ENCODE results near the gene PRR20G.

PRR20G gene

GRCh38 chr3:127254033-127254644 is 33.7 kb downstream of the PRR20G start:
- DNase-seq (no peak), ATAC-seq (ENCODE audit: insufficient read depth, low read depth) (no peak)
- H2AFZ ChIP-seq (ENCODE audit: low read depth, low read length) = no peak overlapping the region
- no peaks in the 10 kb centered on the region for H3K36me3 ChIP-seq (ENCODE audit: insufficient read depth, low read length)
- no peaks in the 10 kb centered on the region for H3K79me2 ChIP-seq (ENCODE audit: insufficient read depth, low read length)
- H3K4me1 ChIP-seq (ENCODE audit: insufficient read depth, low read length) = no peaks in the 10 kb centered on the region
- no peak overlapping the region for H3K4me2 ChIP-seq (ENCODE audit: insufficient read depth, low read length)
- H4K20me1 ChIP-seq (ENCODE audit: insufficient read depth, low read length) = no peaks in the 10 kb centered on the region
- H3K9ac ChIP-seq (ENCODE audit: low read depth, low read length) = no peak overlapping the region
- H3K27me3 ChIP-seq (ENCODE audit: insufficient read depth, low read length, poor library complexity) = no peaks in the 10 kb centered on the region
- no peak overlapping the region for H3K4me3 ChIP-seq (ENCODE audit: low read depth in 1 of 2, low read length in 2 of 2)
- TF ChIP-seq CTCF (IDR thresholded peaks at IDR 0.05; ENCODE audit: borderline replicate concordance, extremely low read depth, low read length, poor library complexity, severe bottlenecking) (no peak), EZH2 (IDR thresholded peaks at IDR 0.05; ENCODE audit: borderline replicate concordance, low read depth, low read length, severe bottlenecking) (no peak)
- H3K27ac ChIP-seq (ENCODE audit: low read length) = no peak overlapping the region
- H3K9me3 ChIP-seq (ENCODE audit: insufficient read depth, low read length, severe bottlenecking) = peaks cover 9% of the 10 kb centered on the region

- H3K9ac ChIP-seq (ENCODE audit: low read depth, low read length) = no peak overlapping the region
- no peaks in the 10 kb centered on the region for H3K4me1 ChIP-seq (ENCODE audit: insufficient read depth, low read length)
- H3K4me3 ChIP-seq (ENCODE audit: low read depth in 1 of 2, low read length in 2 of 2) = no peak overlapping the region
- H3K36me3 ChIP-seq (ENCODE audit: insufficient read depth, low read length) = no peaks in the 10 kb centered on the region
- no peak for ATAC-seq (ENCODE audit: insufficient read depth, low read depth)
- H3K4me2 ChIP-seq (ENCODE audit: insufficient read depth, low read length) = no peak overlapping the region
- H2AFZ ChIP-seq (ENCODE audit: low read depth, low read length) = no peak overlapping the region
- no peaks in the 10 kb centered on the region for H3K27me3 ChIP-seq (ENCODE audit: insufficient read depth, low read length, poor library complexity)
- no peak for DNase-seq
- TF ChIP-seq EZH2 (IDR thresholded peaks at IDR 0.05; ENCODE audit: borderline replicate concordance, low read depth, low read length, severe bottlenecking) (no peak), CTCF (IDR thresholded peaks at IDR 0.05; ENCODE audit: borderline replicate concordance, extremely low read depth, low read length, poor library complexity, severe bottlenecking) (no peak)
- H3K79me2 ChIP-seq (ENCODE audit: insufficient read depth, low read length) = no peaks in the 10 kb centered on the region
- H3K27ac ChIP-seq (ENCODE audit: low read length) = no peak overlapping the region
- peaks cover 14% of the 10 kb centered on the region for H3K9me3 ChIP-seq (ENCODE audit: insufficient read depth, low read length, severe bottlenecking)
- H4K20me1 ChIP-seq (ENCODE audit: insufficient read depth, low read length) = no peaks in the 10 kb centered on the region
Measured at GRCh38 chr3:127253491-127253890, 34.4 kb downstream of the PRR20G start.

GRCh38 chr3:127252446-127252845 is 35.4 kb downstream of the PRR20G start:
- no peaks in the 10 kb centered on the region for H3K79me2 ChIP-seq (ENCODE audit: insufficient read depth, low read length)
- DNase-seq (no peak), ATAC-seq (ENCODE audit: insufficient read depth, low read depth) (no peak)
- H3K9me3 ChIP-seq (ENCODE audit: insufficient read depth, low read length, severe bottlenecking) = peaks cover 24% of the 10 kb centered on the region
- no peak overlapping the region for H3K4me2 ChIP-seq (ENCODE audit: insufficient read depth, low read length)
- no peaks in the 10 kb centered on the region for H4K20me1 ChIP-seq (ENCODE audit: insufficient read depth, low read length)
- no peaks in the 10 kb centered on the region for H3K27me3 ChIP-seq (ENCODE audit: insufficient read depth, low read length, poor library complexity)
- no peaks in the 10 kb centered on the region for H3K36me3 ChIP-seq (ENCODE audit: insufficient read depth, low read length)
- no peak overlapping the region for H2AFZ ChIP-seq (ENCODE audit: low read depth, low read length)
- no peak overlapping the region for H3K27ac ChIP-seq (ENCODE audit: low read length)
- H3K4me1 ChIP-seq (ENCODE audit: insufficient read depth, low read length) = no peaks in the 10 kb centered on the region
- no peak overlapping the region for H3K9ac ChIP-seq (ENCODE audit: low read depth, low read length)
- TF ChIP-seq EZH2 (IDR thresholded peaks at IDR 0.05; ENCODE audit: borderline replicate concordance, low read depth, low read length, severe bottlenecking) (no peak), CTCF (IDR thresholded peaks at IDR 0.05; ENCODE audit: borderline replicate concordance, extremely low read depth, low read length, poor library complexity, severe bottlenecking) (no peak)
- H3K4me3 ChIP-seq (ENCODE audit: low read depth in 1 of 2, low read length in 2 of 2) = no peak overlapping the region
